Measurements from ENCODE around the gene UROD. TPM values are rescaled to one million over a fixed set of nuclear protein-coding genes. Genes with fewer than 3 reads are reported as not detected.
"Not testable (repeated sequence)": the region's sequence is repeated elsewhere in the genome, so short reads cannot be mapped to it uniquely, and the experiment has no call there.

The UROD gene
- polyA plus RNA-seq, 4 donors, result 52.1 to 85.4 (median 73.8) TPM

GRCh38 chr1:44985747-44986359 lies 26.2 kb upstream of the UROD start:
- FAIRE-seq, result no peak
- peak overlapping the region; percentile 62 to 85 (median 83) for H3K27ac ChIP-seq (ENCODE audit: low read depth in 1 of 3, low read length in 2 of 3)
- 2 to 6% (median 2%) methylated on average over 19 of the region's 19 CpGs for WGBS, 3 donors

GRCh38 chr1:44988531-44989156 lies 23.4 kb upstream of the UROD start:
- no peaks in the 10 kb centered on the region for H3K9me3 ChIP-seq (ENCODE audit: control insufficient read depth in 2 of 2, insufficient read depth in 1 of 2, low read depth in 1 of 2, low read length in 1 of 2)
- H3K36me3 ChIP-seq (ENCODE audit: control insufficient read depth in 3 of 3, insufficient read depth in 2 of 3, low read depth in 1 of 3, low read length in 3 of 3), result peaks cover 0 to 2% (median 0%) of the 10 kb centered on the region in 3 donors
- 87 to 91% (median 90%) methylated on average over 24 of the region's 24 CpGs for WGBS, 3 donors
- H3K4me1 ChIP-seq (ENCODE audit: control insufficient read depth in 3 of 3, insufficient read depth in 2 of 3, low read depth in 1 of 3, low read length in 2 of 3), result peaks cover 0 to 8% (median 6%) of the 10 kb centered on the region in 3 donors
- no peak for FAIRE-seq
- no peak overlapping the region for H3K27ac ChIP-seq (ENCODE audit: low read depth in 1 of 3, low read length in 2 of 3)
- H3K4me3 ChIP-seq (ENCODE audit: low read depth in 1 of 3, low read length in 3 of 3), result no peak overlapping the region
- H3K27me3 ChIP-seq (ENCODE audit: control insufficient read depth in 3 of 3, insufficient read depth in 3 of 3, low read length in 3 of 3), result no peaks in the 10 kb centered on the region
- DNase-seq, result no peak

More at GRCh38 chr1:44985747-44986359, 26.2 kb upstream of the UROD start:
- H3K4me3 ChIP-seq (ENCODE audit: low read depth in 1 of 3, low read length in 3 of 3), result peak overlapping the region; percentile 62 to 93 (median 75)
- peaks cover 0 to 8% (median 6%) of the 10 kb centered on the region in 3 donors for H3K4me1 ChIP-seq (ENCODE audit: control insufficient read depth in 3 of 3, insufficient read depth in 2 of 3, low read depth in 1 of 3, low read length in 2 of 3)
- H3K27me3 ChIP-seq (ENCODE audit: control insufficient read depth in 3 of 3, insufficient read depth in 3 of 3, low read length in 3 of 3), result no peaks in the 10 kb centered on the region
- H3K9me3 ChIP-seq (ENCODE audit: control insufficient read depth in 2 of 2, insufficient read depth in 1 of 2, low read depth in 1 of 2, low read length in 1 of 2), result no peaks in the 10 kb centered on the region
- peaks cover 0 to 5% (median 1%) of the 10 kb centered on the region in 3 donors for H3K36me3 ChIP-seq (ENCODE audit: control insufficient read depth in 3 of 3, insufficient read depth in 2 of 3, low read depth in 1 of 3, low read length in 3 of 3)
- peak; percentile 10 to 28 for DNase-seq

DNA sequence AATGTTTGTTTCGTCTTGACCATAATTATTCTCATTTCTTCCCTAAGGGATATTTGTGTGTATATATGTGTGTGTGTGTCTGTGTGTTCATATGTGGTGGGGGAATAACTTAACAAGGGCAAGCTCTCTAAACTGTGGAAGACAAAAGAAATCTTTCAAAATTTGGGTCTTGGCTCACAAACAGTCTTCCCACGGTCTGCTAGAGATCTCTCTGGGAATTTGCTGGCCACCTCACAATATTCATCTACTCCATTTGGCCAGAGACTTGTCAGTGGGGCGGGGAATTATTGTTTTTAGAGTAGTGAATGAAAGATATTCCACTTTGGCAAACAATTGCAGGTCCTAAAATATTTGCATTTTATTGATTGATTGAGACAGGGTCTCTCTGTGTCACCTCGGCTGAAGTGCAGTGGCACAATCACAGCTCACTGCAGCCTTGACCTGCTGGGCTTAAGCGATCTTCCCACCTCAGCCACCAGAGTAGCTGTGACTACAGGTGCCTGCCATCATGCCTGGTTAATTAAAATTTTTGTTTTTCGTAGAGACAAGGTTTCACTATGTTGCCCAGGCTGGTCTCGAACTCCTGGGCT lies 17.6 kb upstream of the UROD start:
- Histone ChIP-seq H3K4me3 (ENCODE audit: low read depth in 1 of 3, low read length in 3 of 3) (no peak overlapping the region), H3K9me3 (ENCODE audit: control insufficient read depth in 2 of 2, insufficient read depth in 1 of 2, low read depth in 1 of 2, low read length in 1 of 2) (no peaks in the 10 kb centered on the region), H3K4me1 (ENCODE audit: control insufficient read depth in 3 of 3, insufficient read depth in 2 of 3, low read depth in 1 of 3, low read length in 2 of 3) (no peaks in the 10 kb centered on the region), H3K27ac (ENCODE audit: low read depth in 1 of 3, low read length in 2 of 3) (no peak overlapping the region), H3K27me3 (ENCODE audit: control insufficient read depth in 3 of 3, insufficient read depth in 3 of 3, low read length in 3 of 3) (no peaks in the 10 kb centered on the region), H3K36me3 (ENCODE audit: control insufficient read depth in 3 of 3, insufficient read depth in 2 of 3, low read depth in 1 of 3, low read length in 3 of 3) (no peaks in the 10 kb centered on the region)
- WGBS, 3 donors, result 74 to 84% (median 78%) methylated on average over 7 of the region's 7 CpGs
- no peak for DNase-seq
- no peak for FAIRE-seq

DNA sequence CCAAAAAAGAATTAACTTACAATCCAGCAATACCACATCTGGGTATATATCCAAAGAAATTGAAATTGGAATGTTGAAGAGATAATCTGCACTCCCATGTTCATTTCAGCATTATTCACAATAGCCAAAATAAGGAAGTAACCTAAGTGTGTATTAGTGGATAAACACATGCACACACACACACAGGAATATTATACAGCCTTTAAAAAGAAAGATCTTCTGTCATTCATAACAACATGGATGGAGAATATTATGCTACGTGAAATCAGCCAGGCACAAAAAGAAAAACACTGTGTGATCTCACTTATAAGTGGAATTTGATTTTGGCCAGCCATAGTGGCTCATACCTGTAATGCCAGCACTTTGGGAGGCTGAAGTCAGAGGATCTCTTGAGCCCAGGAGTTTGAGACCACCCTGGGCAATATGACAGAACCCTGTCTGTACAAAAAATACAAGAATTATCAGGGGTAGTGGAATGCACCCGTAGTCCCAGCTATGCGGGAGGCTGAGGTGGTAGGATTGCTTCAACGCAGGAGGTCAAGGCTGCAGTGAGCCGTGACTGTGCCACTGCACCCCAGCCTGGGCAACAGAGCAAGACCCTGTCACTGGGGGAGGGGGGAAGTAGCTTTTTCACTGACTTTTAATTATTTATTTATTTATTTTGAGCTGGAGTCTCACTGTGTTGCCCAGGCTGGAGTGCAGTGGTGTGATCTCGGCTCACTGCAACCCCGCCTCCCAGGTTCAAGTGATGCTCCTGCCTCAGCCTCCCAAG lies 16.4 kb upstream of the UROD start:
- no peaks in the 10 kb centered on the region for H3K9me3 ChIP-seq (ENCODE audit: control insufficient read depth in 2 of 2, insufficient read depth in 1 of 2, low read depth in 1 of 2, low read length in 1 of 2)
- WGBS, 3 donors, result 93 to 97% (median 94%) methylated on average over 7 of the region's 7 CpGs
- H3K27ac ChIP-seq (ENCODE audit: low read depth in 1 of 3, low read length in 2 of 3), result no peak overlapping the region
- DNase-seq (no peak), FAIRE-seq (no peak)
- no peak overlapping the region for H3K4me3 ChIP-seq (ENCODE audit: low read depth in 1 of 3, low read length in 3 of 3)
- no peaks in the 10 kb centered on the region for H3K4me1 ChIP-seq (ENCODE audit: control insufficient read depth in 3 of 3, insufficient read depth in 2 of 3, low read depth in 1 of 3, low read length in 2 of 3)
- no peaks in the 10 kb centered on the region for H3K36me3 ChIP-seq (ENCODE audit: control insufficient read depth in 3 of 3, insufficient read depth in 2 of 3, low read depth in 1 of 3, low read length in 3 of 3)
- H3K27me3 ChIP-seq (ENCODE audit: control insufficient read depth in 3 of 3, insufficient read depth in 3 of 3, low read length in 3 of 3), result no peaks in the 10 kb centered on the region

GRCh38 chr1:44999232-44999631 lies 12.8 kb upstream of the UROD start:
- DNase-seq (no peak), FAIRE-seq (no peak)
- H3K27me3 ChIP-seq (ENCODE audit: control insufficient read depth in 3 of 3, insufficient read depth in 3 of 3, low read length in 3 of 3), result no peaks in the 10 kb centered on the region
- no peak overlapping the region for H3K27ac ChIP-seq (ENCODE audit: low read depth in 1 of 3, low read length in 2 of 3)
- no peak overlapping the region for H3K4me3 ChIP-seq (ENCODE audit: low read depth in 1 of 3, low read length in 3 of 3)
- 79 to 93% (median 81%) methylated on average over 3 of the region's 3 CpGs for WGBS, 3 donors
- peaks cover 0 to 14% (median 0%) of the 10 kb centered on the region in 3 donors for H3K4me1 ChIP-seq (ENCODE audit: control insufficient read depth in 3 of 3, insufficient read depth in 2 of 3, low read depth in 1 of 3, low read length in 2 of 3)
- H3K36me3 ChIP-seq (ENCODE audit: control insufficient read depth in 3 of 3, insufficient read depth in 2 of 3, low read depth in 1 of 3, low read length in 3 of 3), result peaks cover 13 to 33% (median 18%) of the 10 kb centered on the region in 3 donors
- H3K9me3 ChIP-seq (ENCODE audit: control insufficient read depth in 2 of 2, insufficient read depth in 1 of 2, low read depth in 1 of 2, low read length in 1 of 2), result no peaks in the 10 kb centered on the region

DNA sequence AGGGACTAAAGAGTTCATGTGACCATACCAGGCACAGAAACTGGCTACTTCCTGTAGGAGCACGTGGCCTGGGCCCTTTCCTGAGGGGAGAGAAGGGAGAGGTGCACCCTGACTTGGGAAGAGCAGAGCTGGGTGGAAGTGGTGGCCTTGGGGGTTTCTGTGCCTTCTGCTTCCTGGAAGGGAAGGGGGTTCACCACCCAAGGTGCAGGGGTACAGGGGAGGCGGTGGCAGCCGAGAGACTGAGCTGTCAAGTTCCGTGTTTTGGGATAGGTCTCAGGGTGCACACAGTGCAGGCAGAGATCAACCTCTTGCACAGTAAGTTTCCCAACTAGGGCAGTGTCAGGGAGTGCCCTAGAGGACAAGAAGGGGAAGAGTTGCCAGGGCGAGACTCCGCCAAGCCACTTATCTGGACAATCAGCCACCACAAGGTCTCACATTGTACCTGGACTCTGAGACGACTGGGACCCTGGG lies 11.0 kb upstream of the UROD start:
- FAIRE-seq (no peak), DNase-seq (peak; percentile 19 to 32)
- no peak overlapping the region for H3K27ac ChIP-seq (ENCODE audit: low read depth in 1 of 3, low read length in 2 of 3)
- 62 to 67% (median 67%) methylated on average over 7 of the region's 7 CpGs for WGBS, 3 donors
- H3K4me1 ChIP-seq (ENCODE audit: control insufficient read depth in 3 of 3, insufficient read depth in 2 of 3, low read depth in 1 of 3, low read length in 2 of 3), result peaks cover 0 to 14% (median 0%) of the 10 kb centered on the region in 3 donors
- H3K9me3 ChIP-seq (ENCODE audit: control insufficient read depth in 2 of 2, insufficient read depth in 1 of 2, low read depth in 1 of 2, low read length in 1 of 2), result no peaks in the 10 kb centered on the region
- H3K4me3 ChIP-seq (ENCODE audit: low read depth in 1 of 3, low read length in 3 of 3), result no peak overlapping the region
- H3K36me3 ChIP-seq (ENCODE audit: control insufficient read depth in 3 of 3, insufficient read depth in 2 of 3, low read depth in 1 of 3, low read length in 3 of 3), result peaks cover 22 to 51% (median 35%) of the 10 kb centered on the region in 3 donors
- no peaks in the 10 kb centered on the region for H3K27me3 ChIP-seq (ENCODE audit: control insufficient read depth in 3 of 3, insufficient read depth in 3 of 3, low read length in 3 of 3)

DNA sequence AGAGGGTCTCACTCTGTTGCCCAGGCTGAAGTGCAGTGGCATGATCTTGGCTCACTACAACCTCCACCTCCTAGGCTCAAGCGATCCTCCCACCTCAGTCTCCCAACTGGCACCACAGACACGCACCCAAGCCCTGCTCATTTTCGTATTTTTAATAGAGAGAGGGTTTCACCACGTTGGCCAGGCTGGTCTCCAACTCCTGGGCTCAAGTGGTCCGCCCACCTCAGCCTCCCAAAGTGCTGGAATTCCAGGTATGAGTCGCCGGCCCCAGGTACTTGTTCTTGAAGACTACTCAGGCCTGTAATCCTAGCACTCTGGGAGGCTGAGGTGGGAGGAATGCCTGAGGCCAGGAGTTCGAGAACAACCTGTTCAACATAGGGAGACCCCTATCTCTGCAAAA lies 10.5 kb upstream of the UROD start:
- 91 to 92% (median 92%) methylated on average over 8 of the region's 8 CpGs for WGBS, 3 donors
- not testable (repeated sequence) for FAIRE-seq; DNase-seq; H3K27ac ChIP-seq (ENCODE audit: low read depth in 1 of 3, low read length in 2 of 3); H3K4me3 ChIP-seq (ENCODE audit: low read depth in 1 of 3, low read length in 3 of 3); H3K9me3 ChIP-seq (ENCODE audit: control insufficient read depth in 2 of 2, insufficient read depth in 1 of 2, low read depth in 1 of 2, low read length in 1 of 2); H3K27me3 ChIP-seq (ENCODE audit: control insufficient read depth in 3 of 3, insufficient read depth in 3 of 3, low read length in 3 of 3)
- H3K36me3 ChIP-seq (ENCODE audit: control insufficient read depth in 3 of 3, insufficient read depth in 2 of 3, low read depth in 1 of 3, low read length in 3 of 3), result peaks cover 24 to 56% (median 38%) of the 10 kb centered on the region in 3 donors
- H3K4me1 ChIP-seq (ENCODE audit: control insufficient read depth in 3 of 3, insufficient read depth in 2 of 3, low read depth in 1 of 3, low read length in 2 of 3), result peaks cover 0 to 14% (median 0%) of the 10 kb centered on the region in 3 donors

All from small intestine (tissue), 7 donors.